H1 (cell line): ENCODE measurements around the gene PTPN9. TPM values are rescaled to one million over a fixed set of nuclear protein-coding genes. Genes with fewer than 3 reads are reported as not detected.

Source experiments
- polyA plus RNA-seq, 7 experiments: library from polyadenylated mRNA; depleted of rRNA in 3 of 7; stranded (reverse) in 5 of 7; unstranded in 2 of 7; fragments of >200 nt in 5 of 7; fragments of 200-250 nt in 2 of 7; gene quantifications; 1 replicate in 5 of 7; 2 replicates in 1 of 7; 4 replicates in 1 of 7; pipeline versions ENCODE4 v1.2.1 to v1.2.3, GENCODE V29; 2011 to 2013; ENCODE audit warnings: missing spikeins in 2 of 7, mixed read lengths in 2 of 7
- total RNA-seq: library from RNA; stranded (reverse); fragmentation: NEBNext Ultra II Directional; extraction: Animal tissue kit (Norgen Biotek cat#: 25700); gene quantifications from 2 replicates; pipeline ENCODE4 v1.2.1, GENCODE V29; 2021
- TF ChIP-seq, protein P1 (sequence below): fragments of 300-600 bp; sonication (generic); IDR thresholded peaks from 2 replicates; pipeline ENCODE4 v1.7.1; 2012; ENCODE audit warnings: low read length, moderate library complexity, mild to moderate bottlenecking, inconsistent platforms; ENCODE audit not compliant: insufficient replicate concordance
- TF ChIP-seq, protein P2 (sequence below): IDR thresholded peaks from 2 replicates; pipeline ENCODE4 v1.6.1; 2011; ENCODE audit warnings: low read length, improper control_type of control experiment
- TF ChIP-seq, protein P3 (sequence below), 3 experiments: IDR thresholded peaks; 1 replicate in 2 of 3; 2 replicates in 1 of 3; pipeline versions ENCODE4 v1.5.1 to v1.6.1; 2011; ENCODE audit warnings: low read length in 3 of 3, mild to moderate bottlenecking in 3 of 3, inconsistent platforms in 2 of 3, low read depth in 1 of 3, moderate library complexity in 1 of 3; ENCODE audit not compliant: insufficient read depth in 1 of 3; ENCODE audit errors: control extremely low read depth in 1 of 3
- TF ChIP-seq, protein P4 (sequence below): IDR thresholded peaks from 2 replicates; pipeline ENCODE4 v1.6.1; 2012; ENCODE audit warnings: low read length, inconsistent platforms

Gene PTPN9
- total and polyA plus RNA-seq, 2 of the 8 experiments (the other 6 are each of a cell fraction or from before 2014, with no cell fraction given), result 46.6 to 57.4 TPM

DNA sequence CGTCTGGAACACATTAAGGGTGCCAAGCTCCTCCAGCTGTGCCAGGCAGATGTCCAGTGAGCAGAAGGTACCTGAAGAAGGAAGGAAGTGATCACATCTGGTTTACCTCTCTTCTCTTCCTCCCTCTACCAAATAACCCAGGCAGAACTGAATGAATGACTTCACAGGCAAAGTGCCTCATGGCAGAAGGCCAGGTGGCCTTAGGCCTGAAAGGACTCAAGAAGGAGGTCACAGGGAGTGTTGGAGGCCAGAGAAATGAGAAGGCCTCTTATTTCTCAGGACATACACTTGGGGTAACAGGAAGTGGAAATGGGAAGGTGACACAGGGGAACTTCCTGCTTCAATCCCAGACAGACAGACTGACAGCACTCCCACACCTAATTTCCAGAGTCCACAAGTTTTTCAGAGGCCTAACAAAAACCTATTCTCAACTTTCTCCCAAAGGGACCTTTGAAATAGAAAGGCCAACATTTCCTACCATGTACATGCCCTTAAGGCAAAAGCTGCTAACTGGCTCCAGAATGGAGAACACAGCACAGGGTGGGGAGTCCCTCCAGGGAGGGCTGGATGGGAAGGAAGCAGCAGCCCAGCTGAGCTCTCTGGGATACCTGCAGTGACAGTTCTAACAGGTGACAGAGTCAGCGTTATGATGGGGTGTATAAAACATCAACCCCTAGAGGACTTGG lies 110.1 kb downstream of the PTPN9 start (continued):
- TF ChIP-seq, protein P1, sequence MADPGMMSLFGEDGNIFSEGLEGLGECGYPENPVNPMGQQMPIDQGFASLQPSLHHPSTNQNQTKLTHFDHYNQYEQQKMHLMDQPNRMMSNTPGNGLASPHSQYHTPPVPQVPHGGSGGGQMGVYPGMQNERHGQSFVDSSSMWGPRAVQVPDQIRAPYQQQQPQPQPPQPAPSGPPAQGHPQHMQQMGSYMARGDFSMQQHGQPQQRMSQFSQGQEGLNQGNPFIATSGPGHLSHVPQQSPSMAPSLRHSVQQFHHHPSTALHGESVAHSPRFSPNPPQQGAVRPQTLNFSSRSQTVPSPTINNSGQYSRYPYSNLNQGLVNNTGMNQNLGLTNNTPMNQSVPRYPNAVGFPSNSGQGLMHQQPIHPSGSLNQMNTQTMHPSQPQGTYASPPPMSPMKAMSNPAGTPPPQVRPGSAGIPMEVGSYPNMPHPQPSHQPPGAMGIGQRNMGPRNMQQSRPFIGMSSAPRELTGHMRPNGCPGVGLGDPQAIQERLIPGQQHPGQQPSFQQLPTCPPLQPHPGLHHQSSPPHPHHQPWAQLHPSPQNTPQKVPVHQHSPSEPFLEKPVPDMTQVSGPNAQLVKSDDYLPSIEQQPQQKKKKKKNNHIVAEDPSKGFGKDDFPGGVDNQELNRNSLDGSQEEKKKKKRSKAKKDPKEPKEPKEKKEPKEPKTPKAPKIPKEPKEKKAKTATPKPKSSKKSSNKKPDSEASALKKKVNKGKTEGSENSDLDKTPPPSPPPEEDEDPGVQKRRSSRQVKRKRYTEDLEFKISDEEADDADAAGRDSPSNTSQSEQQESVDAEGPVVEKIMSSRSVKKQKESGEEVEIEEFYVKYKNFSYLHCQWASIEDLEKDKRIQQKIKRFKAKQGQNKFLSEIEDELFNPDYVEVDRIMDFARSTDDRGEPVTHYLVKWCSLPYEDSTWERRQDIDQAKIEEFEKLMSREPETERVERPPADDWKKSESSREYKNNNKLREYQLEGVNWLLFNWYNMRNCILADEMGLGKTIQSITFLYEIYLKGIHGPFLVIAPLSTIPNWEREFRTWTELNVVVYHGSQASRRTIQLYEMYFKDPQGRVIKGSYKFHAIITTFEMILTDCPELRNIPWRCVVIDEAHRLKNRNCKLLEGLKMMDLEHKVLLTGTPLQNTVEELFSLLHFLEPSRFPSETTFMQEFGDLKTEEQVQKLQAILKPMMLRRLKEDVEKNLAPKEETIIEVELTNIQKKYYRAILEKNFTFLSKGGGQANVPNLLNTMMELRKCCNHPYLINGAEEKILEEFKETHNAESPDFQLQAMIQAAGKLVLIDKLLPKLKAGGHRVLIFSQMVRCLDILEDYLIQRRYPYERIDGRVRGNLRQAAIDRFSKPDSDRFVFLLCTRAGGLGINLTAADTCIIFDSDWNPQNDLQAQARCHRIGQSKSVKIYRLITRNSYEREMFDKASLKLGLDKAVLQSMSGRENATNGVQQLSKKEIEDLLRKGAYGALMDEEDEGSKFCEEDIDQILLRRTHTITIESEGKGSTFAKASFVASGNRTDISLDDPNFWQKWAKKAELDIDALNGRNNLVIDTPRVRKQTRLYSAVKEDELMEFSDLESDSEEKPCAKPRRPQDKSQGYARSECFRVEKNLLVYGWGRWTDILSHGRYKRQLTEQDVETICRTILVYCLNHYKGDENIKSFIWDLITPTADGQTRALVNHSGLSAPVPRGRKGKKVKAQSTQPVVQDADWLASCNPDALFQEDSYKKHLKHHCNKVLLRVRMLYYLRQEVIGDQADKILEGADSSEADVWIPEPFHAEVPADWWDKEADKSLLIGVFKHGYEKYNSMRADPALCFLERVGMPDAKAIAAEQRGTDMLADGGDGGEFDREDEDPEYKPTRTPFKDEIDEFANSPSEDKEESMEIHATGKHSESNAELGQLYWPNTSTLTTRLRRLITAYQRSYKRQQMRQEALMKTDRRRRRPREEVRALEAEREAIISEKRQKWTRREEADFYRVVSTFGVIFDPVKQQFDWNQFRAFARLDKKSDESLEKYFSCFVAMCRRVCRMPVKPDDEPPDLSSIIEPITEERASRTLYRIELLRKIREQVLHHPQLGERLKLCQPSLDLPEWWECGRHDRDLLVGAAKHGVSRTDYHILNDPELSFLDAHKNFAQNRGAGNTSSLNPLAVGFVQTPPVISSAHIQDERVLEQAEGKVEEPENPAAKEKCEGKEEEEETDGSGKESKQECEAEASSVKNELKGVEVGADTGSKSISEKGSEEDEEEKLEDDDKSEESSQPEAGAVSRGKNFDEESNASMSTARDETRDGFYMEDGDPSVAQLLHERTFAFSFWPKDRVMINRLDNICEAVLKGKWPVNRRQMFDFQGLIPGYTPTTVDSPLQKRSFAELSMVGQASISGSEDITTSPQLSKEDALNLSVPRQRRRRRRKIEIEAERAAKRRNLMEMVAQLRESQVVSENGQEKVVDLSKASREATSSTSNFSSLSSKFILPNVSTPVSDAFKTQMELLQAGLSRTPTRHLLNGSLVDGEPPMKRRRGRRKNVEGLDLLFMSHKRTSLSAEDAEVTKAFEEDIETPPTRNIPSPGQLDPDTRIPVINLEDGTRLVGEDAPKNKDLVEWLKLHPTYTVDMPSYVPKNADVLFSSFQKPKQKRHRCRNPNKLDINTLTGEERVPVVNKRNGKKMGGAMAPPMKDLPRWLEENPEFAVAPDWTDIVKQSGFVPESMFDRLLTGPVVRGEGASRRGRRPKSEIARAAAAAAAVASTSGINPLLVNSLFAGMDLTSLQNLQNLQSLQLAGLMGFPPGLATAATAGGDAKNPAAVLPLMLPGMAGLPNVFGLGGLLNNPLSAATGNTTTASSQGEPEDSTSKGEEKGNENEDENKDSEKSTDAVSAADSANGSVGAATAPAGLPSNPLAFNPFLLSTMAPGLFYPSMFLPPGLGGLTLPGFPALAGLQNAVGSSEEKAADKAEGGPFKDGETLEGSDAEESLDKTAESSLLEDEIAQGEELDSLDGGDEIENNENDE, result no peak
- TF ChIP-seq, protein P2, sequence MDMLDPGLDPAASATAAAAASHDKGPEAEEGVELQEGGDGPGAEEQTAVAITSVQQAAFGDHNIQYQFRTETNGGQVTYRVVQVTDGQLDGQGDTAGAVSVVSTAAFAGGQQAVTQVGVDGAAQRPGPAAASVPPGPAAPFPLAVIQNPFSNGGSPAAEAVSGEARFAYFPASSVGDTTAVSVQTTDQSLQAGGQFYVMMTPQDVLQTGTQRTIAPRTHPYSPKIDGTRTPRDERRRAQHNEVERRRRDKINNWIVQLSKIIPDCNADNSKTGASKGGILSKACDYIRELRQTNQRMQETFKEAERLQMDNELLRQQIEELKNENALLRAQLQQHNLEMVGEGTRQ, result no peak
- TF ChIP-seq, protein P3, sequence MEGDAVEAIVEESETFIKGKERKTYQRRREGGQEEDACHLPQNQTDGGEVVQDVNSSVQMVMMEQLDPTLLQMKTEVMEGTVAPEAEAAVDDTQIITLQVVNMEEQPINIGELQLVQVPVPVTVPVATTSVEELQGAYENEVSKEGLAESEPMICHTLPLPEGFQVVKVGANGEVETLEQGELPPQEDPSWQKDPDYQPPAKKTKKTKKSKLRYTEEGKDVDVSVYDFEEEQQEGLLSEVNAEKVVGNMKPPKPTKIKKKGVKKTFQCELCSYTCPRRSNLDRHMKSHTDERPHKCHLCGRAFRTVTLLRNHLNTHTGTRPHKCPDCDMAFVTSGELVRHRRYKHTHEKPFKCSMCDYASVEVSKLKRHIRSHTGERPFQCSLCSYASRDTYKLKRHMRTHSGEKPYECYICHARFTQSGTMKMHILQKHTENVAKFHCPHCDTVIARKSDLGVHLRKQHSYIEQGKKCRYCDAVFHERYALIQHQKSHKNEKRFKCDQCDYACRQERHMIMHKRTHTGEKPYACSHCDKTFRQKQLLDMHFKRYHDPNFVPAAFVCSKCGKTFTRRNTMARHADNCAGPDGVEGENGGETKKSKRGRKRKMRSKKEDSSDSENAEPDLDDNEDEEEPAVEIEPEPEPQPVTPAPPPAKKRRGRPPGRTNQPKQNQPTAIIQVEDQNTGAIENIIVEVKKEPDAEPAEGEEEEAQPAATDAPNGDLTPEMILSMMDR (IDR thresholded peaks at IDR 0.05; ENCODE audit: control extremely low read depth in 1 of 3, insufficient read depth in 1 of 3, low read depth in 1 of 3, low read length in 3 of 3), result no peak
- TF ChIP-seq, protein P4, sequence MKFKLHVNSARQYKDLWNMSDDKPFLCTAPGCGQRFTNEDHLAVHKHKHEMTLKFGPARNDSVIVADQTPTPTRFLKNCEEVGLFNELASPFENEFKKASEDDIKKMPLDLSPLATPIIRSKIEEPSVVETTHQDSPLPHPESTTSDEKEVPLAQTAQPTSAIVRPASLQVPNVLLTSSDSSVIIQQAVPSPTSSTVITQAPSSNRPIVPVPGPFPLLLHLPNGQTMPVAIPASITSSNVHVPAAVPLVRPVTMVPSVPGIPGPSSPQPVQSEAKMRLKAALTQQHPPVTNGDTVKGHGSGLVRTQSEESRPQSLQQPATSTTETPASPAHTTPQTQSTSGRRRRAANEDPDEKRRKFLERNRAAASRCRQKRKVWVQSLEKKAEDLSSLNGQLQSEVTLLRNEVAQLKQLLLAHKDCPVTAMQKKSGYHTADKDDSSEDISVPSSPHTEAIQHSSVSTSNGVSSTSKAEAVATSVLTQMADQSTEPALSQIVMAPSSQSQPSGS, result no peak
